TTC549 (cell line): ENCODE results near the gene C1RL.

Experiments used
- FAIRE-seq: peaks from 2 replicates; lab custom pipeline; 2012; peaks lifted over from hg19 to GRCh38; lab: Jason Lieb, UNC

The C1RL gene

DNA sequence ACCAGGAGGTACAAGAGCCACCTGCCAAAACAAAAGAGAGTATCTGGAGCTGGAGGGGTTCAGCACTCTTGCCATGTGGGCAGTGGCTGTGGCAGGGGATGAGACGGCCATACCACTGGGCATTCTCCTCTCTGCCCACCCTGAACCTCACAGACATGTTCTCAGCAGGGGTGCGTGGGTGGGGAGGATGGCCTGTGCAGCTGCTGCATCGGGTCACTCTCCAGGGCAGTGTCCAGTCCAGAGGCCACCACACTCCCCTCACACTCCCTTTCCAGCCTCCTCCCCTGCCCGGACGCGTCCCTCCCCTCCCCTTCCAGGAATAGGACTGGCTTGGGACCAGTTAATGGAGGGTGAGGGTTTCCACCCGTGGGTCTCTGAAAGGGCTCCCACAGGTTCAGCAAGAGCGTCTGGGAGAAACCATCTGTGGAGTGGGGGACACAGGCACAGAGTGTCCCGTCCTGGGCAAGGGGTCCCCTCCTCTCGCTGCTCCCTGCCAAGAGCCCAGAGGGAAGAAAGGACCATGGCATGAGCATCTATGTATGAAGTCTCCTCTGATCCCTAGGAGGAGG lies 17.3 kb downstream of the C1RL start:
- FAIRE-seq, result no peak

DNA sequence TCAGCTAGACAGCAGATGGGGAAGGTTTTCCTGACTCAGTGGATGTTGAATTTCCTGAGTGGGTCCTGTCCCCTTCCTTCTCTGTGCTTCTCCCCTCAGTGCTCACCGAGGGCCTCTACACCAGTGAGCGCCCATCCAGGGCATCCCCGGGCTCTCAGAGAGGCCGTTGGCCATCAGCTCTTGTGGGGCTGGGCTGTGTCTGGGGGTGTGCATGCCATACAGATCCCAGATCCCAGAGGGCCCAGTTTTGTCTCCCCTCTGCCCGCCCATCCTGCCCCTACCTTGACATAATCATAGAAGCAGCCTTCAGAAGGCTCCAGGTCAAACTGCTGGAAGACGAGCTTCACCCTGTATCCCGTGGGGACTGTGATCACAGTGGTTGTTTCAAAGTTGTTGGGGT lies 17.8 kb downstream of the C1RL start:
- no peak for FAIRE-seq

DNA sequence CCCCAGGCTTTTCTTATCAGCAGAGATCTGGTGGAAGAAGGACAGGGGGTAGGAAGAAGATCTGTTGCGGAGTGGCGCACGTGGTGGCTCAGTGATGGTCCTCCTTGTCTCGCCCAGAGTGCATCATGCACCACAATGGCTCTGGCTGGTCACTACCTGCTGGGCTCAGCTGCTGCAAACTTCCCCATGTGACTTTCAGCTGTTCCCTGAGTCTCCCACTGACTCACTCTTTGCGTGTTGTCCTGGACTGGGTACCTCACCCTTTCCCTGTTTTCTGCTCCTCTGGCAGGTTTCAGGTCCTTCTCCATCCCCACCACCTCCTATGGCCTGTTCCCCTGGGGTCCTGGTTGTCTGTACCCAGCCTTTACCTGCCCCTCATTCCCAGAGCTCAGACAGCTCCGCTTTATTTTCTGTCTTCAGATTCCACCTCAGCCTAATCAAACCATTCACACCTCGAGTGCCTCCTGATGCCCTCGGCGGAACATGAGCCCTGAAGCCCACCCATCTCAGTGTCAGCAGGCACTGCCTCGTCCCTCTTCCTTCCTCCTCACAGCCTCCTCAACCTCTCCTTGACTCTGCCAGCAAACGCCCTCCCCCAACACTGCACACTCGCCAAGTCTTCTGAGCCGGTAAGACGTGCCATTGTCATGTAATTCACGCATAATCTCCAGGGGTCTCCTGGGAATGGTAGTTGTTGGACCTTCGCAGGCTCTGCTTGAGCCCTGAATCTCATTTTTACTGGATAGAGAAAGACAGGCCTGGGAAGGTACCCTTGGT lies 18.6 kb downstream of the C1RL start:
- FAIRE-seq, result no peak

DNA sequence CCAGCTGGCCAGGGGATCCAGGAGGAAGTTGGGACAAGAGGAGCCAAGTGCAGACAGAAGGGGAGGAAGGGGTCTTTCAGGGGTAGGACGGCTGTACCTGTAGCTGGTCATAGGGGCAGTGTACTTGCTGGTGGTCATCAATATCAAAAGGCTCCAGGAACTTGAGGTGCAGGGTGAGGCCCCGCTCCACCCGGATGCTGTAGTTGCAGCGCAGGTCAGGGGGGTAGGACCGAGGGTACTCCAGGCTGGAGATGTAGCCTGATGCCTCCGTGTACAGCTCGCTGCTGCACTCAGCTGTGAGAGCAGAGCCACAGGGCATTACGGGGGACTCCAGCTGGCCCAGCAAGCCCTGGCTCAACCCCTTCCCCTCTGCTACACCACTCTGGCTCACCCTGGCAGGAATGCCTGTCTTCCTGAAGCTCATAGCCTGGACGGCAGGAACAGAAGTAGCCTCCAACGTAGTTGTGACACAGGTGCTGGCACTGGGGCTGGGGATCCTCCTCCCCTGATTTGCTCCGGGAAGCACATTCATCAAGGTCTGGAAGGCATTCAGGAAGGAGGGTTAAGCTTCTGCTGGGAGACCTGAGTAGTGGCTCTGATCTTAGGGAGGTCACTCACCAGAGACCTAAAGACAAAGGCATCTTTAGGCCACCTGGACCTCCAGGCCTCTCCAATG lies 19.7 kb downstream of the C1RL start:
- no peak for FAIRE-seq

DNA sequence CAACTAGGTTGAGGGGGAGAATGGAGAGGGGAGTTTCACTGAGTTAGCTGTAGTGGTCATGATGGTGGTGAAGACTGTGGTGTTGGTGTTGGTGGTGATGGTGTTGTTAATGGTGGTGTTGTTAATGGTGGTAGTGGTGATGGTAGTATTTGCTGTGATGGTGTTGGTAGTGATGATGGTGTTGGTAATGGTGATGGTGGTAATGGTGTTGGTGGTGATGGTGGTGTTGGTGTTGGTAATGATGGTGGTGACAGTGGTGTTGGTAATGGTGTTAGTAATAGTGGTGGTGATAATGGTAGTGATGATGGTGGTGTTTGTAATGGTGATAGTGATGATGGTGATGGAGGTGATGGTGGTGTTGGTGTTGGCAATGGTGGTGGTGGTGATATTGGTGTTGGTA lies 25.9 kb downstream of the C1RL start:
- no peak for FAIRE-seq

DNA sequence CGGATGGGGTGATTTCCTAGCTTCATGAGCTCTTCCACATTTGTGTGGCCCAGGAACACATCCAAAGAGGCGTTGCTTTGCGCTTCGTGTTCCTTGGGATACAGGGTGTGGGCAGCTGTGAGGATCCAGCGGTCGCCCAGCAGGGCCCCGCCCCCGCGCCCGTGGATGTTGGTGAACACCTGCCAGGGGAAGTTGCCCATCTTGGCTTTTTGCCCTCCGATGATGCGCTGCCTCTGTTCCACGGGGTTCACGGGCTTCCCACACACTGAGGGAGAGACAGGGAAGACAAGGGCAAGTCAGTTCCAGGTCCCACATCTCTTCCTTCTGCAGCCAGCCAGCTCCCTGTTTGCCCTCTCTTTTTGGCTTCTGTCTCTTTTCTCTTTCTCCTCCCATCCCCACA lies 28.0 kb downstream of the C1RL start:
- no peak for FAIRE-seq

DNA sequence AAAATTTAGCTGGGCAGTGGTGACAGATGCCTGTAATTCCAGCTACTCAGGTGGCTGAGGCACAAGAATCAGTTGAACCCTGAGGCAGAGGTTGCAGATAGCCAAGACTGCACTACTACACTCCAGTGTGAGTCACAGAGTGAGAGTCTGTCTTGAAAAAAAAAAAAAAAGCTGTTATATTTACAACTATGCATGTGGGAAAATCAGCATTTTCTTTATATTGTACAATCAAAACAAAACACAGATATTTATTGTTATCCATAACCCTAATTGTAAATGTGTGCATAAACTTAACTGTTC lies 29.2 kb downstream of the C1RL start:
- no peak for FAIRE-seq

DNA sequence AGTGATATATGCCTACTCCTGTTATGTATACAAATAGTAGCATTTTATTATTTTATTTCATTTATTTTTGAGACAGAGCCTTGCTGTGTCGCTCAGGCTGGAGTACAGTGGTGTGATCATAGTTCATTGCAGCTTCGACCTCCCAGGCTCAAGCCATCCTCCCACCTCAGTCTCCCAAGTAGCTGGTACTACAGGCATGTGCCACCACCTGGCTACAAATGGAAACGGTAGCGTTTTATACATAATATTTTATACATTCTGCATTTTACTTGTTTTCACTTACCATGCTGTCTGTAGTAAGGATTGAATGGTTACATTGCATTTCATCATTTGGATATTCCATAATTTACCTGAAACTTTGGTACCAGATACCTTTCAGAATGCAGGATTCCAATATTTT lies 30.9 kb downstream of the C1RL start:
- FAIRE-seq, result no peak

DNA sequence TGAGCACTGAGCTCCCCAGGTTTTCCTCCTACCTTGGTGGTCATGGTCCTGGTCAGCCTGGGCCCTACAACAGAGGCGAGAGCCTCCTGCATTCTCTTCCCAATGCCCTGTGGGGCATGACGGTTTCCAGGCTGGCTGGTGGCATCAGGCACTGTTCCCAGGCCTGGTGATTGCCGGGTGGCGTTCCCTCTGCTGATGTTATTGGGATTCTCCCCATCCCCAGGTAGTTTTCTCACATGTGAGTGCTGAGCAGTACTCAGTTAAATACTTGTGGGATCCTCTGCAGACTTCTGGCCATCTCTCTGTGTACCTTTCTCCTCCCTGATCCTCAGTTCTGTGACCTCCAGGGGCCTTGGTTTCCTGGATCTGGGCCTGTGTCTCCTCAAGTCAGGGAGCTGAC lies 32.5 kb downstream of the C1RL start:
- no peak for FAIRE-seq

DNA sequence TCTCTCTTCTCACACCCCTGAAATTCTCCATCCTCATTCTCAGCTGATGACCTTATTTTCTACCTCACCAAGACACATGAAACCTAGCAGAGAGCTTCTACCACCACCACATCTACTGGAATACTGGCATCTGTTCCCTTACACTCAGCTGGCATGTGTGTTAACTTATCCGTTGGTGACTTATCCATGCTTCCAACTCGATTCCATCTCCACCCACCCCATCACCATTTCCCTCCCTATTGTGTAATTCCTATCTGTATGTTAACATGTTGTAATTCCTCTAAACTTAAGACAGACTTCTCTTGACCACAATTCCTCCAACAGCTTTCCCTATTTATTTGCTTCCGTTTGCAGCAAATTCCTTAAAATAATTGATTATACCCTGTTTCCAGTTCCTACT lies 33.1 kb downstream of the C1RL start:
- no peak for FAIRE-seq

DNA sequence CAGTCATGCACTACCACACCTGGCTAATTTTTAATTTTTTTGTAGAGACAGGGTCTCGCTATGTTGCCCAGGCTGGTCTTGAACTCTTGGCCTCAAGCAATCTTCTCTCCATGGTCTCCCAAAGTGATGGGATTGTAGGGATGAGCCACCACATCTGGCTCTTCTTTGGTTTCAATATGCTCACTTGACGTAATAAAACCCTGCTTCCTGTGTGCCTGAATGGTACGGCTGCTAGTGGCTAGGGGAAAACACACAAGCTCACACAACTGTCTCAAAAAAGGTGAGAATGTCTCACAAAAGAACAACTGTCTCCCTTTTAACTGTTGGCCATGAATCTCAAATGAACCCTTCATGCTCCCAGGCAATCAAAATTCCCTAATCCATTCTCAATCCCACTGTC lies 33.5 kb downstream of the C1RL start:
- FAIRE-seq, result no peak

DNA sequence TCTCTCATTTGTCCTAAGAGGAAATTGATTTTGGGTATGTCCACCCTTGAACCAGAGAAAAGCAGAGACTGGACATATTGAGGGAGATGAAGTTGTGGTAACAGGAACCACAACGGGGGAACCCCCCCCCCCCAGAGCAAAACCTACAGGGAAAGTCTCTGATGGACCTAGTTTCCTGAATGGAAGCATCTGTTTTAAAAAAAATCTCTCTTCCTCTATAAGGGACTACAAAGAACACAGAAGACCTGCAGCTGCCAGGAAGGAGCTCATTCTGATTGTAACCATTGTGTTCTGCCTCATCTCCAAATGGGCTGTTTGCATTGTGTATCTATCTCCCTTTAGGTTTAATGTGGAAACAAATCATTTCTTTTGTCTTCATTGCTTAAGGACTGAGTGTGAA lies 35.1 kb downstream of the C1RL start:
- FAIRE-seq, result no peak

DNA sequence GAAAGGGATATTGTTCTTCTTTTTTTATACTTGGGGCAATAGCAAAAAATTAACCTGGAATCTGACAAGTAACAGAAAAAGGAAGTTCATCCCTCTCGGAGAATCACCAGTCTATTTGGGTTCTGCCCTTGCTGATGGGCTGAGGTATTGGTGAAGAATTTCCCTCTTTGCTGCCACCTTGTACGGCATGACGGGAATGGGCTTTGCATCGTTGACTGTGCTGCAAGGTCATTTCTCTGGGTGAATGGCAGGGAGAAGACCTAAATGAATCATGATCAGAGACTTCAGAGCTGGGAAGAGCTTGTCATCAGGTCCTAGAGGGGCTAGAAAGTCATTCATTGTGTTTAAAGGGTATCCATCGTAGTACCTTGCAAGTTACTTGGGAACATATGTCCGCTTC lies 36.5 kb downstream of the C1RL start:
- no peak for FAIRE-seq

DNA sequence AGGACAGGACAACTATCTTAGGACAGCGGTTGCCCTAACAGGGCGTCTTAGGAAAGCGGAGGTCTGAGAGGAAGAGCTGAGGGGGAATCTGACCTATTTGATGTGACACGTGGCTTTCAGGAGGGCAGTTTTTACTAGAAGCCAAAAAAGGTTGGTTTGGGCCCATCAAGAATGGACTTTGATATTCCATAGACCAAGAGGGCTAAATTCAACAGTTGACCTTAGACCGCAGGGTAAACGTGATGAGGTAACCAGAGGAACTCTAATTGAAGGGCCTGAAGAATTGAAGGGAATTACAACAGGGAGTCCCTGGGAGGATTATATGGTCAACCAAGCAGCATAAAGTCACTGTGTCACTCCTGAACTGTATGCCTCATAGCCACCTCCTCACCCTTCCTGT lies 37.0 kb downstream of the C1RL start:
- FAIRE-seq, result no peak

DNA sequence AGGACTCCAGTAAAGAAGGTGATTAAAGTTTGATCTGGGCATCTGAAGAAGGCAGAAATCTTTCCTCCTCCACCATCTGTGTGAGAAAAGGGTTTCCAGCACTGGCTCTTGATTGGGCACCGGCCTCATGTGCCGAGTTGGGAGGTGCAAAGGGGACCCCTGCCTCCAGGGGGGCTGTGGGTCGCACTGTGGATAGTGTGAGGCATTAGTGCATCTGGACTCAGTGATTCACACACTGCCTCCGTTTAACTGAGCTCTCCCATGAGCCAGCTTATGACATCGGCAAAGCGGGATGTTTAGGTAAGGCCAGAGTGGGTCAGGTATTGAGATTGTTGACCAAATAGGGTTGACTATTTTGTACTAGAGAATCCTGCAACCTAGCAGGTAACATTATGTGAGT lies 39.6 kb downstream of the C1RL start:
- no peak for FAIRE-seq

DNA sequence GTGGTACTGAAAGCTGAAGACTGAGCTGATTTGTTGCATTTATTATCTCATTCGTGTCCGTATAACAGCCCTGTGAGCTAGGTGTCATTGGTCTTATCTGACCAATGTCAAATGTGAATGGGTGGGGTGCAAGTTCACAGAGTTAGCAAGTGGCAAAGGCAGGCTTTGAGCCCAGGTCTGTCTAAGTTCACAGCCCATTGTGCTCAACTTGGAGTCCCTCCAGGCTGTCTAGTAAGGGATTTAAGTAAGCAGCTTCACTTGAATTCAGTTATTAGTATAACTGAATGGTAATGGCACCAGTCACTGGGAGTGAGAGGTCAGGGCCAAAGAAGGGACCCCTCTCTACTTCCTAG lies 40.0 kb downstream of the C1RL start:
- FAIRE-seq, result no peak

DNA sequence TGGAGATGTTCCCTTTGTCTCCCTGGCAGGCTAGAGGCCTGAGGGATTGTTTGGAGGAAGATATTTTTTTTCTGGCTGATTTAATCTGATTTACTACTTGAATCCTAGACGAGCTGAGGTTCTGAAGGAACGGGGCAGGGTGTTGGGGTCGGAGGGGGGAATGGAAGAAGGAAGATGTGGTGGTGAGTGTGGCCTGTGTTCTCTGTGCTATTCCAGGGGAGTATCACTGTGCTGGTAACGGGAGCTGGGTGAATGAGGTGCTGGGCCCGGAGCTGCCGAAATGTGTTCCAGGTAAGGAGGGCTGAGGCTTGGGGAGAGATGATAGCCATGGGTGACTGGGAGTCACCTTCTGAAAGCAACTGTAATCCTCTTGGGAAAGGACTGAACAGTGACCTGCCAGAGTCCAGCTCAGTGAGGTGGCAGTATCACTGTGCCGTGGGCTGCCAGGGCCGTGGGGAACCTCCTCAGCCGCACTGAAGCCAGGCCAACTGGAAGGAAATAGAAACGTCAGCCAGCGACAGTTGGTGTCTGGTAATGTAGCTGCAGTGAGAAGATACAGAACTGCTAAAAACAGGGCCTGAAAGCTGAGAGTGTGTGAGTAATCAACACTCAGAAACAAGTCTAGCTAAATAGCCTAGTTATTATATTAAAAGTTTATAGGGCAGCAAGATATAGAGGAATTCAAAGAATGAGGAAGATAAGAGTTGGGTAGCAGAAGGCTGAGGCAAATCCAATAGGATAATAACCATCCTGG lies 40.6 kb downstream of the C1RL start:
- no peak for FAIRE-seq

DNA sequence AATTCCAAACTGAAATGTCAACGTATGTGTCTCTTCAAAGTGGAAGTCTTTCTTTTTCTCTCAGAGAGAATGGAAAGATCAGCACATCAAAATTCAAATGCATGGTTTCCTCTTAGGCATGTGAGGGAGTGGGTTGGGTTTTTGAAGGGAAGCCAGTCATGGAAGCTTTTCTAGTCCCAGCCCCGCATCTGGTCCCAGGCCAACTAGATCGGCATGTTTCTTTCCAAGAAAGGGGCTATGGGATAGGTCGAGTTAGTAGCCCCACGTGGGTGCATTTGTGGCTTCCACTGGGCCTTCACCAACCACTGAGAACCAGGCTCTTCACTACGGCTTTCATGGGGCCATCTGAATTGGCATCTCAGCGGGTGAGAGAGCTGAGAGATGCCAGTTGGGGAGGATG lies 41.9 kb downstream of the C1RL start:
- FAIRE-seq, result no peak

DNA sequence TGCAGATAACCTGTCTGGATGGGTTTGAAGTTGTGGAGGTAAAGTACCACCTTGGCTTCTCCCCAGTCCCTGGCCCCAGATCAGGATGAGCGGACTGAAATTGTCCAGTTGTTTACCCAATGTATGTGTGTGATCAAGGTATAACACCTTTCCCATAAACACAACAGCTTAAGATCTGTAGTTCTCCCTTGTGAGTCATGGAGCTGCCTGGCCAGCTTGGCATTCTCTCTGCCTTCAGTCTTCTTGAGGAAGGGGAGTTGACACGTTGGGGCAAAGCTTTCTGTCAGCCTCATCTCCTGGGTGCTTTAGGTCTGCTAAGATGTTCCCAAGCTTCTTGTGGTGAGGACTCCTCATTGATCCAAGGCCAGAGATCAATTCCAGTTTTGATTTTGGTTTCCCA lies 42.4 kb downstream of the C1RL start:
- no peak for FAIRE-seq

DNA sequence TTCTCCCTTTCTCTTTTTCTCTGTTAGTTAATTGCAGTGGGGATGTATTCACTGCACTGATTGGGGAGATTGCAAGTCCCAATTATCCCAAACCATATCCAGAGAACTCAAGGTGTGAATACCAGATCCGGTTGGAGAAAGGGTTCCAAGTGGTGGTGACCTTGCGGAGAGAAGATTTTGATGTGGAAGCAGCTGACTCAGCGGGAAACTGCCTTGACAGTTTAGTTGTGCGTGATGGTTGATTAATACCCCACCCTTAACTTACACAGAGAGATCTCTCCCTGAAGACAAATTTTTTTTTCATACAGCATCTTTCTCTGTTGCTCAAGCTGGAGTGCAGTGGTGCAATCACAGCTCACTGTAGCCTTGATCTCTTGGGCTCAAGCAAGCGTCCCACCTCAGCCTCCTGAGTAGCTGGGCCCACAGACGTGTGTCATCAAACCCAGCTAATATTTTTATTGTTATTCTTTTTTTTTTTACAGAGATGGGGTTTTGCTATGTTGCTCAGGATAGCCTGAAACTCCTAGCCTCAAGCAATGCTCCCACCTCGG lies 43.9 kb downstream of the C1RL start:
- no peak for FAIRE-seq

DNA sequence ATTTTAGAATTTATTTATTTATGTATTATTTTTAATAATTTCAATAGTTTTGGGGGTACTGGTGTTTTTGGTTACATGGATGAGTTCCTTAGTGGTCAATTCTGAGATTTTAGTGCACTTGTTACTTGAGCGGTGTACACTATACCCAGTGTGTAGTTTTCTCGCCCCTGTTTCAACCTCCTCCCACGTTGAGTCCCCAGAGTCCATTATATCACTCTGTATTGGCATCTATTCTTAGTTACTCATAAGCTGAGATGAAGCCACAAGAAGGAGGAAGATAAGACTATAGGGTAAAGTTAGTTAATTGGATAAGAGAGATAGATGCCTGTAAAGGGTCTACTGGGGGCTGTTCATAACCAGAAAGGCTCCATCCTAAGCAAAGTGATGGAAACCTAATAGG lies 44.5 kb downstream of the C1RL start:
- no peak for FAIRE-seq

DNA sequence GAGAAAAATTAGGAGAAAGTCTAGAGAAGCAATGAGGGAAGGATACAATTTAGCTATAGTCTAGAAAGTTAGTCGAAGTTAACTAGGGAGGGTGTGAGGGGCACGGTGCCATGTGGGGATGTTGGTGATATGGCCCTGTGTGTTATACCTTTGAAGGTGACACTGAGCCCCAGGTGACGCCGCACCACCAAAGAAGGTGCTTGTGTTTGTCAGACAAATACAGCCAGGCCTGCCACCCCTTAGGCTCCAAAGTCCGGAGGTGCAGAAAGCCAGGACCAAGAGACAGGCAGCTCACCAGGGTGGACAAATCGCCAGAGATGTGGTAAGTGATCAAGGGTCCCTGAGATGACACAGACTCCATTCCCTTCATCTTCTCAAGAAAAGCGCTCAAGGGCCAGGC lies 47.4 kb downstream of the C1RL start:
- no peak for FAIRE-seq

DNA sequence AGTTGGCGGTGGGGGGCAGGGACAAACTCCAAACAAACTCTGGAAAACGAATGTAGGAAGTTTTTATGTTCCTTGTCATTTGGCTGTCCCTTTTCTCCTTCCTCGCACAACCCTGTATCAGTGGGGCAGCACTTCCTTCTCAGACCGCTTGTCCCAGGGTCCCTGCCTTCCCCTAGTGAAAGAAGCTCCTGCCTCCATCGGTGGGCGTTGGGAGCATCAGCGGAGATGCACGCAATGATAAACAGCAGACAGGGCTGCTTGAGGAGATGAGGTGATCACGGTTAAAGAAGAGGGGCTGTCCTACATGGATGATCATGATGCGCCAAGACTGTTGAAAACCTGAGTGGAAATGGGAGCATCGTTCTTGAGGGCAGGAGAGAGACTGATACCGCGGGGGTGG lies 47.9 kb downstream of the C1RL start:
- FAIRE-seq, result no peak
